Measurements from ENCODE around the gene MTOR.

DNA sequence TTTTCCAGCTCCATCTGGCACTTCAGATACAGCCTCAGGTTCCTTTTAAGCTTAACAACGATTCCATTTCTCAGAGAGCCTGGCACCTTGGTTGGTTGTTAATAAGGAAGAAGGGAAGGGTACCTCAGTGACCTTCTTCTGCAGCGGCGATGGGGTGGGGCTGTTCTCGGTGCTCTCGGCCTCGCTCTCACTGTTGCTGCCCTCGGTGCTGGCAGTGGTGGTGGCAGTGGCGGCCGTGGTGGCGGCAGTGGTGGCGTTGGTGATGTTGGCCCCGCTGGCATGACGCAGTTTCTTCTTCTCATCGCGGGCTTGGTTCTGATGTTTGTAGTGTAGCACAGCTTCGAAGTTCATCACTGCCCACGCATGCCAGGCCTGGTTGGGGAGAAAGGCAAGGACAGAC is 131.9 kb downstream of the MTOR start:
- TF ChIP-seq, protein P1, sequence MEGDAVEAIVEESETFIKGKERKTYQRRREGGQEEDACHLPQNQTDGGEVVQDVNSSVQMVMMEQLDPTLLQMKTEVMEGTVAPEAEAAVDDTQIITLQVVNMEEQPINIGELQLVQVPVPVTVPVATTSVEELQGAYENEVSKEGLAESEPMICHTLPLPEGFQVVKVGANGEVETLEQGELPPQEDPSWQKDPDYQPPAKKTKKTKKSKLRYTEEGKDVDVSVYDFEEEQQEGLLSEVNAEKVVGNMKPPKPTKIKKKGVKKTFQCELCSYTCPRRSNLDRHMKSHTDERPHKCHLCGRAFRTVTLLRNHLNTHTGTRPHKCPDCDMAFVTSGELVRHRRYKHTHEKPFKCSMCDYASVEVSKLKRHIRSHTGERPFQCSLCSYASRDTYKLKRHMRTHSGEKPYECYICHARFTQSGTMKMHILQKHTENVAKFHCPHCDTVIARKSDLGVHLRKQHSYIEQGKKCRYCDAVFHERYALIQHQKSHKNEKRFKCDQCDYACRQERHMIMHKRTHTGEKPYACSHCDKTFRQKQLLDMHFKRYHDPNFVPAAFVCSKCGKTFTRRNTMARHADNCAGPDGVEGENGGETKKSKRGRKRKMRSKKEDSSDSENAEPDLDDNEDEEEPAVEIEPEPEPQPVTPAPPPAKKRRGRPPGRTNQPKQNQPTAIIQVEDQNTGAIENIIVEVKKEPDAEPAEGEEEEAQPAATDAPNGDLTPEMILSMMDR (IDR thresholded peaks at IDR 0.05) = no peak
- TF ChIP-seq POLR2AphosphoS5 (IDR thresholded peaks at IDR 0.05) = no peak
- no peak for TF ChIP-seq EP300 (IDR thresholded peaks at IDR 0.05)
- TF ChIP-seq POLR2A (IDR thresholded peaks at IDR 0.05) = no peak

All from stomach (tissue), 4 donors.